SH-SY5Y (cell line): ENCODE measurements around the gene NID2.

ENCODE experiments used
- GATA2 ChIP-seq: IDR thresholded peaks from 2 replicates; pipeline ENCODE4 v1.6.1; 2011; ENCODE audit warnings: mild to moderate bottlenecking, low read depth, low read length
- GATA3 ChIP-seq: IDR thresholded peaks from 2 replicates; pipeline ENCODE4 v1.6.1; 2011; ENCODE audit warnings: low read depth, mild to moderate bottlenecking, low read length, moderate library complexity

- TF ChIP-seq GATA3 (no peak), GATA2 (no peak)
Observed at GRCh38 chr14:52095336-52095735, 26.5 kb upstream of the NID2 start.
